ENCODE measurements around the gene APCDD1L.

DNA sequence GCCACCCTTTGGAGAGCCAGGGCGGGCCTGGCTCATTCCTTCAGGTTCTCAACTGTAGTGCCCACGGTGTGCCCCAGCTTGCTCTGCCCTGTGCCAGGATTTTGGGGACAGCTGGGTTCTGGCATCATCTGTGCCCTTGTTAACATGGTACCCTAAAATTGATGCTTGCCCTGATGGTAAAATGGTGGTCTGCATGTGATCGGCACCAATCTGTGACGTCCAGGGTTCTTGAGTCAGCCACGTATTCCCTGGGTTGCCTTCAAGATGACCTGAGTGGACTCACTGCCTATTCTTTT is 31.2 kb upstream of the APCDD1L start:
- TF ChIP-seq, protein P1, sequence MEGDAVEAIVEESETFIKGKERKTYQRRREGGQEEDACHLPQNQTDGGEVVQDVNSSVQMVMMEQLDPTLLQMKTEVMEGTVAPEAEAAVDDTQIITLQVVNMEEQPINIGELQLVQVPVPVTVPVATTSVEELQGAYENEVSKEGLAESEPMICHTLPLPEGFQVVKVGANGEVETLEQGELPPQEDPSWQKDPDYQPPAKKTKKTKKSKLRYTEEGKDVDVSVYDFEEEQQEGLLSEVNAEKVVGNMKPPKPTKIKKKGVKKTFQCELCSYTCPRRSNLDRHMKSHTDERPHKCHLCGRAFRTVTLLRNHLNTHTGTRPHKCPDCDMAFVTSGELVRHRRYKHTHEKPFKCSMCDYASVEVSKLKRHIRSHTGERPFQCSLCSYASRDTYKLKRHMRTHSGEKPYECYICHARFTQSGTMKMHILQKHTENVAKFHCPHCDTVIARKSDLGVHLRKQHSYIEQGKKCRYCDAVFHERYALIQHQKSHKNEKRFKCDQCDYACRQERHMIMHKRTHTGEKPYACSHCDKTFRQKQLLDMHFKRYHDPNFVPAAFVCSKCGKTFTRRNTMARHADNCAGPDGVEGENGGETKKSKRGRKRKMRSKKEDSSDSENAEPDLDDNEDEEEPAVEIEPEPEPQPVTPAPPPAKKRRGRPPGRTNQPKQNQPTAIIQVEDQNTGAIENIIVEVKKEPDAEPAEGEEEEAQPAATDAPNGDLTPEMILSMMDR (IDR thresholded peaks at IDR 0.05) = no peak
- TF ChIP-seq ZFX (IDR thresholded peaks at IDR 0.05; ENCODE audit: borderline replicate concordance) = no peak

All from 22Rv1 (cell line).